Keratinocyte (primary cell): ENCODE results near the gene PPEF2.

Experiments
- CTCF ChIP-seq, 3 experiments: IDR thresholded peaks in 1 of 3; conservative IDR thresholded peaks in 1 of 3; optimal IDR thresholded peaks in 1 of 3; 2 replicates in 2 of 3; 3 replicates in 1 of 3; pipeline versions ENCODE3 to v1.5.1; 2011; ENCODE audit warnings: low read length in 3 of 3, mild to moderate bottlenecking in 3 of 3, moderate library complexity in 2 of 3, control low read depth in 1 of 3, inconsistent platforms in 1 of 3; ENCODE audit not compliant: insufficient read depth in 2 of 3; ENCODE audit errors: extremely low read depth in 1 of 3
- EZH2 ChIP-seq: IDR thresholded peaks from one replicate; pipeline ENCODE4 v1.6.1; 2012; ENCODE audit warnings: inconsistent platforms, mild to moderate bottlenecking, low read length, moderate library complexity

GRCh38 chr4:75904076-75904475, 1.8 kb upstream of the PPEF2 start:
- TF ChIP-seq CTCF (optimal IDR thresholded peaks at IDR 0.05 in 1 of 3, IDR thresholded peaks at IDR 0.05 in 1 of 3, conservative IDR thresholded peaks at IDR 0.05 in 1 of 3; ENCODE audit: extremely low read depth in 1 of 3, insufficient read depth in 2 of 3, low read length in 3 of 3) (no peak), EZH2 (no peak)
